GM19035 (cell line): Measurements from ENCODE around the gene BLACAT1.
"Not testable (repeated sequence)": the region's sequence is repeated elsewhere in the genome, so short reads cannot be mapped to it uniquely, and the experiment has no call there.

Experiments used
- ATAC-seq: cut with Tn5 transposase; IDR thresholded peaks from one replicate; pipeline ENCODE4 v1.9.1; 2021; ENCODE audit not compliant: unreplicated experiment

Gene BLACAT1

DNA sequence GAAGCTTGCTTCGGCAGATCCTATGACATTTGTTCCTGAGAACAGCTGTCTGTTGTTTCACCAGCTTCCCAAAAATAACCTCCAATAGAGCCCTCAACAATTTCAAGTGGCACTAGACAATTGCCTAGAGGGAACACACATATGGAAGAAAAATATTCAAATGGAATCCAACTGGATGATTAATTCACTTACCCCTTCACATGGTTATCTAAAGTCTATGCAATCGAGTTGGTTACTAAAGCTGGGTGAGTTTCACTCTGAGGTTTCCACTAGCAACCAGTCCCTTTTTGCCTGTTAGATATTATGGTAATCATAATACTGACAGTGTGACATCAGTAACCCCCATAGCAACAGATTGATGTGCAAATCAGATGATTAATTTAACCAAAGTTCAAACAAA lies 34.0 kb downstream of the BLACAT1 start, which contains the start of gene LEMD1:
TSS of gene LEMD1 (minus strand) at position 259 of the 400 bp plus-strand sequence. CDS start 1,520 bp downstream, outside the sequence.
- no peak for ATAC-seq

GRCh38 chr1:205420938-205421337 lies 34.9 kb downstream of the BLACAT1 start:
- no peak for ATAC-seq

GRCh38 chr1:205417870-205418635 lies 37.8 kb downstream of the BLACAT1 start:
- no peak for ATAC-seq

- no peak for ATAC-seq
These were observed 39.5 kb downstream of the BLACAT1 start for GRCh38 chr1:205416322-205416721.

DNA sequence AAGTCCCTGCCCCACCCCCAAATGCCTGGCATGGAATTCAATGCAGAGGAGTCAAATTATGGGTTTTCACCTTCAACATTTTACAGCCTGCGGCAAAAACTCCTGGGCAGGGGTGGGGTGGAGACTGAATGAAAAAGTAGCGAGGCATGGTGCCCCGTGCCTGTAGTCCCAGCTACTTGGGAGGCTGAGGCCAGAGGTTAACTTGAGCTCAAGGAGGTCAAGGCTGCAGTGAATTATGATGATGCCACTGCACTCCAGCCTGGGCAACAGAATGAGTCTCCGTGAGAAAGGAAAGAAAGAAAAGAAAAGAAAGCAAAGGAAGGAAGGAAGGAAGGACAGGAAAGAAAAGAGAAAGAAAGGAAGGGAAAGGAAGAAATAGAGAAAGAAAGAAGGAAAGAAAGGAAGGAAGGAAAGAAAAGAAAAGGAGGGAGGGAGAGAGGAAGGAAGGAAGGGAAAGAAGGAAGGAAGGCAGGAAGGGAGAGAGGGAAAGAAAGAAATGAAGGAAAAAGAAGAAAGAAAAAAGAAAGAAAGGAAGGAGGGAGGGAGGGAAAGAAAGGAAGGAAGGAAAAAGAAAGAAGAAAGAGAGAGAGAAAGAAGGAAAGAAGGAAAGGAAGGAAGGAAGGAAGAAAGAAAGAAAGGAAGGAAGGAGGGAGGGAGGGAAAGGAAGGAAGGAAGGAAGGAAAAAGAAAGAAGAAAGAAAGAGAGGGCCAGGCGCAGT lies 45.1 kb downstream of the BLACAT1 start:
- no peak for ATAC-seq

GRCh38 chr1:205407970-205408369 lies 47.9 kb downstream of the BLACAT1 start:
- ATAC-seq = no peak

DNA sequence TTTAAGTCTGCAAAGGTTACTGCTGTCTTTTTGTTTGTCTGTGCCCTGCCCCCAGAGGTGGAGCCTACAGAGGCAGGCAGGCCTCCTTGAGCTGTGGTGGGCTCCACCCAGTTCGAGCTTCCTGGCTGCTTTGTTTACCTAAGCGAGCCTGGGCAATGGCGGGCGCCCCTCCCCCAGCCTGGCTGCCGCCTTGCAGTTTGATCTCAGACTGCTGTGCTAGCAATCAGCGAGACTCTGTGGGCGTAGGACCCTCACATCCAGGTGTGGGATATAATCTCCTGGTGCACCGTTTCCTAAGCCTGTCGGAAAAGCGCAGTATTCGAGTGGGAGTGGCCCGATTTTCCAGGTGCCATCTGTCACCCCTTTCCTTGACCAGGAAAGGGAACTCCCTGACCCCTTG lies 49.6 kb downstream of the BLACAT1 start:
- not testable (repeated sequence) for ATAC-seq
